Heart right ventricle (tissue), 16 donors: ENCODE results near the gene SP140L. TPM values are rescaled to one million over a fixed set of nuclear protein-coding genes. Genes with fewer than 3 reads are reported as not detected.
A peak's percentile ranks its signal among the peaks of the same experiment; 100 is the strongest.

ENCODE experiments used
- ATAC-seq, 8 donors: fragments of 200-7000 bp; cut with Tn5 transposase; one replicate each; pipeline ENCODE4 v1.9.1; 2020; ENCODE audit warnings: mild to moderate bottlenecking in 8 of 8, moderate library complexity in 8 of 8, moderate number of reproducible peaks in 1 of 8
- DNase-seq, 2 donors: peaks; one replicate each; pipeline ENCODE4 v3.0.0-alpha.2; 2020
- H3K27ac ChIP-seq, 10 donors: fragments of 200-600 bp; sonication (generic) in 2 of 10; one replicate each; pipeline versions ENCODE4 v1.5.0 to v1.8.0; 2020 to 2022; ENCODE audit warnings: mild to moderate bottlenecking in 3 of 10
- H3K27me3 ChIP-seq, 7 donors: fragments of 200-600 bp; one replicate each; pipeline ENCODE4 v1.8.0; 2021 to 2022; ENCODE audit warnings: mild to moderate bottlenecking in 2 of 7
- H3K36me3 ChIP-seq, 9 donors: fragments of 200-600 bp; sonication (generic) in 1 of 9; one replicate each; pipeline versions ENCODE4 v1.5.0 to v1.8.0; 2020 to 2022; ENCODE audit warnings: mild to moderate bottlenecking in 2 of 9
- H3K4me1 ChIP-seq, 9 donors: fragments of 200-600 bp; sonication (generic) in 1 of 9; one replicate each; pipeline versions ENCODE4 v1.5.0 to v1.8.0; 2020 to 2022; ENCODE audit warnings: mild to moderate bottlenecking in 4 of 9
- H3K4me3 ChIP-seq, 10 donors: fragments of 200-600 bp; sonication (generic) in 2 of 10; one replicate each; pipeline versions ENCODE4 v1.5.0 to v1.8.0; 2020 to 2022; ENCODE audit warnings: mild to moderate bottlenecking in 7 of 10, moderate library complexity in 2 of 10
- H3K9me3 ChIP-seq, 11 donors: fragments of 200-600 bp in 10 of 11; sonication (generic) in 2 of 11; one replicate each; pipeline versions ENCODE4 v1.5.0 to v1.8.0; 2013 to 2022; ENCODE audit warnings: mild to moderate bottlenecking in 2 of 11, control low read depth in 1 of 11, moderate library complexity in 1 of 11
- WGBS, 2 donors: extraction: QIAGEN DNeasy Blood & Tissue Kit; methylation state at CpG; one replicate each; pipeline ENCODE4 v1.1.7; 2013; ENCODE audit warnings: inconsistent platforms in 1 of 2; 5-methylcytosine and 5-hydroxymethylcytosine counted together
- intact Hi-C, 10 donors: fragments of 100-400 bp; cut with DNase I; formaldehyde crosslinking; loops; one replicate each; pipeline versions ENCODE4 v1.11.1 to v1.14.2; 2022
- polyA plus RNA-seq, 2 donors: library from polyadenylated mRNA; stranded (reverse); fragments of 200-250 nt; gene quantifications; one replicate each; pipeline ENCODE4 v1.2.3, GENCODE V29; 2013
- total RNA-seq, 10 donors: library from RNA; stranded (reverse); fragmentation: NEBNext Ultra II Directional in 3 of 10; extraction: Animal tissue kit (Norgen Biotek cat#: 25700) in 3 of 10; gene quantifications; one replicate each; pipeline versions ENCODE4 v1.2.1 to v1.2.4, GENCODE V29; 2021 to 2023
- TF ChIP-seq, protein P1 (sequence below), 9 donors: fragments of 200-600 bp; sonication (generic) in 2 of 9; IDR thresholded peaks; one replicate each; pipeline versions ENCODE4 v1.5.0 to v1.8.0; 2021 to 2022; ENCODE audit warnings: antibody characterized with exemption in 9 of 9, mild to moderate bottlenecking in 5 of 9, moderate library complexity in 1 of 9
- donor health status: Arrhythmogenic right ventricular cardiomyopathy.
- donor health status: ischemic (EF 13 %, LVEDD 7.1; RV severe dilation, severe dysfunction).
- donor health status: healthy with polysubstance abuse.
- donor health status: DM: no; HTN: yes; CAD: no.
- donor health status: DM: no; HTN: no; CAD: no.
- donor health status: ischemic (EF 25% LVEDD 6.9; RV normal size, moderate dysfunction).
- donor health status: ischemic (EF 25% LVEDD 5.7; RV mildly dilated, moderate dysfunction).
- donor health status: healthy.
- donor health status: DM: yes; HTN: yes; CAD: no.
- donor health status: Ischemic cardiomyopathy.
- donor health status: ischemic (EF 35%, LVEDD 5.7; RV mildly dilated, moderate dysfunction).
- donor health status: nonischemic (EF 11% LVEDD 7.7; RV severe dilation, severe dysfunction).
- donor health status: DM: yes; HTN: yes; CAD: no.
- donor health status: PGD.
- donor health status: ischemic (EF 29% LVEDD 5.4; RV normal size, mild dysfunction).
- donor health status: nonischemic (EF 23%, LVEDD 6.1; RV moderate dilation, normal function).

SP140L gene
- total and polyA plus RNA-seq, 12 donors, result 2.5 to 10.8 (median 4.4) TPM

DNA sequence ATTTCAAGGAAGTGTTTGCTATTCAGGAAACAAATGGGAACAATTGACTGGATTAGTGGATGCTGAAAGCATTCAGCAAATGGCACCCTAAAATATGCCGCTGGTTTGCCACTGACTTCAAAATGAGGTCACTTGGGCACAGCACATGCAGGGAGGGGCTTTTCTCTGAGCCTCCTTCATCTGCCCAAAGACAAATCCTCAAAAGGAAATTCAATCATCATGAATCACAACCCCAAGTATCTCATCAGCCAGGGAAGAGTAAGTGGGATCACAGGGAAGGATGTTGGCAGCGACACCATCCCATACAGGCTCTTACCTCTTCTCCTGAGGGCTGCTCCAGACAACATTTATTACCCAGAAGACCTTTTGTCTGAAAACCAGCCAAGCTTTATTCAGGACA is 14.4 kb upstream of the SP140L start:
- DNase-seq, result no peak
- no peaks in the 10 kb centered on the region for H3K36me3 ChIP-seq
- 78 to 88% methylated on average over 2 of the region's 2 CpGs for WGBS, 2 donors
- H3K4me3 ChIP-seq, result no peak overlapping the region
- H3K9me3 ChIP-seq, result no peaks in the 10 kb centered on the region
- TF ChIP-seq, protein P1, sequence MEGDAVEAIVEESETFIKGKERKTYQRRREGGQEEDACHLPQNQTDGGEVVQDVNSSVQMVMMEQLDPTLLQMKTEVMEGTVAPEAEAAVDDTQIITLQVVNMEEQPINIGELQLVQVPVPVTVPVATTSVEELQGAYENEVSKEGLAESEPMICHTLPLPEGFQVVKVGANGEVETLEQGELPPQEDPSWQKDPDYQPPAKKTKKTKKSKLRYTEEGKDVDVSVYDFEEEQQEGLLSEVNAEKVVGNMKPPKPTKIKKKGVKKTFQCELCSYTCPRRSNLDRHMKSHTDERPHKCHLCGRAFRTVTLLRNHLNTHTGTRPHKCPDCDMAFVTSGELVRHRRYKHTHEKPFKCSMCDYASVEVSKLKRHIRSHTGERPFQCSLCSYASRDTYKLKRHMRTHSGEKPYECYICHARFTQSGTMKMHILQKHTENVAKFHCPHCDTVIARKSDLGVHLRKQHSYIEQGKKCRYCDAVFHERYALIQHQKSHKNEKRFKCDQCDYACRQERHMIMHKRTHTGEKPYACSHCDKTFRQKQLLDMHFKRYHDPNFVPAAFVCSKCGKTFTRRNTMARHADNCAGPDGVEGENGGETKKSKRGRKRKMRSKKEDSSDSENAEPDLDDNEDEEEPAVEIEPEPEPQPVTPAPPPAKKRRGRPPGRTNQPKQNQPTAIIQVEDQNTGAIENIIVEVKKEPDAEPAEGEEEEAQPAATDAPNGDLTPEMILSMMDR (IDR thresholded peaks at IDR 0.05), result no peak
- peaks cover 0 to 3% (median 0%) of the 10 kb centered on the region in 9 donors for H3K4me1 ChIP-seq
- intact Hi-C loops, result no loop called here
- H3K27ac ChIP-seq, result no peak overlapping the region
- no peak for ATAC-seq
- H3K27me3 ChIP-seq, result no peaks in the 10 kb centered on the region

DNA sequence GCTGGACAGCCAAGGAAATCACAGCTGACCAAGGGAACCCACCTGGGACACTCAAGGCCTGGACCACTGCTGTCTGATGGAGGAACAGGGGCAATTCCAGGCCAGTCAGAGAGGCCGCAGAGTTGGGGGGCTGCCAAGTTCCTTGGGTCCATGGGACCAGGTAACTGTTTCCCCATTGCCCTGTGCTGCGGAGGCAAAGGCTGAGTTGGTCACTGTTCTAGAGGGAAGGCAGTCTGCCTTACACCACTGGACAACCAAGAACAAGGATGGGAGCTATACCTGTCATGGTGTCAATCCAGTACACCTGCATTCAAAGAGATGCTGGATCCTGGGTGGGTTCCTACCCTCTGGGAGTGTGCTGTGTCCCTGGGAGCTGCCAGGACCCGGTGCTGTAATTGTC is 9.6 kb upstream of the SP140L start:
- DNase-seq (no peak), ATAC-seq (no peak)
- 88 to 89% methylated on average over 3 of the region's 3 CpGs for WGBS, 2 donors
- intact Hi-C loops, result no loop called here
- Histone ChIP-seq H3K36me3 (no peaks in the 10 kb centered on the region), H3K27ac (peak overlapping the region in 1 of 10 donors; percentile 76), H3K4me1 (peaks cover 0 to 27% (median 7%) of the 10 kb centered on the region in 9 donors), H3K4me3 (no peak overlapping the region), H3K27me3 (no peaks in the 10 kb centered on the region), H3K9me3 (peaks cover 0 to 6% (median 0%) of the 10 kb centered on the region in 11 donors)
- TF ChIP-seq, protein P1 (IDR thresholded peaks at IDR 0.05), result no peak

DNA sequence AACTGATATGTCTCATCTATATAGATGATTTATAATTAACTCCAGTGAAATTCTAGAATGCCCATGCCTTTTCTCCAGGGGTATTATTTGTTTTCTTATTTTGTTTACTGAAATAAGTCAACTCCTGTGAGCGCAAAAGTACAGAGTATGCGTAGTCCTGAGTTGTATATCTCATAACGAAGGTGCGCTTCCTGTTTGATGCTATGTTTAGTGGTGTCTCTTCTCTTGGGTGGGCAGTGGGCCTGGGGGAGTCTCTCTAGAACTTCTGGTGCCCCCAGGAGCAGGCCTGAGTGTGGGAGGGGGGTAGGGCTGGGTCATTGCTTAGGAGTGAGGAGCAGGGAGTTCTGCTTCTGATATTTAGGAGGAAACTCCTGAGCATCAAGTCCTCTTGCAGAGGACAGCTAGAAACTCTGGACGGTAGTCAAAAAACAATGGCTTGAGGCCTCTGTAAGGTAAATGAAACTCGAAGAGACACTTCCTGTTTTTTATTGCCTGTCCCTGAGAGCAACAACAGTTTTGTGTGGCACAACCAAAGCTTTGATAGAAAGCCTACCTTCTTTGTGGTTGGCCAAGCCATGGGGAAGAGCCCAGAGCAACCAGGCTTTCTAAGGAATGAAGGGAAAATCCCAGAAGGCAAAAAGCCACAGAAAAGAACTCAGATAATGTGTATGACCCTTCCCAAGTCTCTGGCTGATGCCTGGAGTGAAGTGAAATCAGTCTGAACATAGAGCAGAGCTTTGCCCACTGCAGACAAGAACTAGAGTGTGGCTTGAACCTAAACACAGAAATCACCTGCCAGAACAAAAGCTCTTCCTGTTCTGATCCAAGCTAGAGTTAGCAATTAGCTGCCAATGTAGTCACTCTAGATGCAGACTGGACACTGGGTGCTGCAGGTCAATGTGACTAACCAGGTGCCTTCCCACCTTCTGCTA is 8.5 kb upstream of the SP140L start:
- ATAC-seq, result no peak
- peak overlapping the region in 7 of 10 donors; percentile 15 to 76 (median 56) for H3K27ac ChIP-seq
- no peaks in the 10 kb centered on the region for H3K36me3 ChIP-seq
- no peaks in the 10 kb centered on the region for H3K27me3 ChIP-seq
- peaks cover 0 to 12% (median 2%) of the 10 kb centered on the region in 11 donors for H3K9me3 ChIP-seq
- no peak overlapping the region for H3K4me3 ChIP-seq
- no peak for DNase-seq
- 66 to 77% methylated on average over 6 of the region's 6 CpGs for WGBS, 2 donors
- TF ChIP-seq, protein P1 (IDR thresholded peaks at IDR 0.05), result no peak
- intact Hi-C loops, result no loop called here
- H3K4me1 ChIP-seq, result peaks cover 0 to 27% (median 7%) of the 10 kb centered on the region in 9 donors

DNA sequence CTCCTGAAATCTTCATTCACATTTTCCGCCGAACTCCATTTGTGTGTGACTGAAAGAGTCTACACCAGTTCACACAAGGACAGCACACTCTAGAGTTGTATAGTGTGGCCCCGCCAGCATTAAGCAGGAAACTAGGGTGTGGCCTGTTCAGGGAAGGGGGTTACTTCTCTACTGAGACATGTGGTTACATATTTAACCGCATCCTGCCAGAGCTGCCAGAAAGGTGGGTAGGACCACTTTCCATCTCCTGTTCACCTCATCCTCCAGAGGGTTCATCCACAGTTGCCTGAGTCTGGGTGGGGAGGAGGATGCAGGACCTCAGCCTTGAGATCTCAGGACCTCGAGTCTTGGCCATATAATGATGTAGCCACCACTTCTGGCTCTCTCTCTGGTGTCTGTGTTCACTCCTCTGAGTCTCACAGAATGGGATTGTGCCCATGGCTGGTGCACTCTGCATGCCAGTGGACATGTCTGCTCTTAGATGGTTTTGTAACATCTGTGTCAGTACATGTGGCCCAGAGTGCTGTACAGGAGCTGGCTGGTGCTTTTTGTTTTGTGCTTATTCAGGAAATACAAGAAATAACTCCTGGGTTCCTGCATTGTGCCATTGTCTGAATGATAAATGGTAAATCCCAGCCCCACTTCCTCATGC is 7.7 kb upstream of the SP140L start:
- Histone ChIP-seq H3K4me1 (peaks cover 0 to 27% (median 7%) of the 10 kb centered on the region in 9 donors), H3K9me3 (peaks cover 0 to 12% (median 2%) of the 10 kb centered on the region in 11 donors), H3K27ac (peak overlapping the region in 8 of 10 donors; percentile 12 to 76 (median 55)), H3K36me3 (no peaks in the 10 kb centered on the region), H3K27me3 (no peaks in the 10 kb centered on the region), H3K4me3 (no peak overlapping the region)
- TF ChIP-seq, protein P1 (IDR thresholded peaks at IDR 0.05), result no peak
- WGBS, 2 donors, result 60 to 79% methylated on average over 5 of the region's 5 CpGs
- intact Hi-C loops, result no loop called here
- ATAC-seq (peak; percentile 47 to 88 (median 80)), DNase-seq (peak in 1 of 2 donors; percentile 35)
